Measurements from ENCODE around the gene FAM180A. TPM values are rescaled to one million over a fixed set of nuclear protein-coding genes. Genes with fewer than 3 reads are reported as not detected.

The FAM180A gene
- total RNA-seq, 1 donor from 2014 or later: 0.24 TPM

DNA sequence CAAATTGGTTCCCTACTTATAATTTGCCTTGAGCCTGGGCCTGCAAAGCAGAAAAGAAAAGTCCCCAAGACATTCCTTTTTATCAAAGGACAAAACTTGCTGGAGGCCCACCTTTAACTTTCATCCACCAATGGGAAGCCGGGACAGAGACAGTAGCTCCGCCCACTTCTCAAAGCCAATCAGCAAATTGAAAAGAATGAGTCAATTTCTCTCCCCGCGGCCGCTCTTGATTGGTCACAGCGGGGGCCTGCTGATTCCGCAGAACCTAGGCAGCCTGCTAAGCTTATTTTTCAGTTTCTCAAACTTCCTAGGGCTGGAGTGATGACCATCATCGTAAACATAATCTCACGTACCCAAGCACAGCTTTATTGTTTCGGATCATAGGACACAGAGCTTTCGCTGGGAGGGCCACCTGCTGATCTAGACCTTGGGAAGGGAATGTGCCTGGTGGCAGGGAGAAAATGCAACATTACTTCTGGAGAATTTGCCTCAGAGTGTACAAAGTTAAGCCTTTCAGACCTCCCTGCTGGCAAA is 20.4 kb downstream of the FAM180A start, which contains the start of gene SLC13A4:
Gene SLC13A4, minus strand, starts transcription at position 51 of the 534 bp plus-strand sequence. CDS start 690 bp downstream, outside the sequence.
- Mint-ChIP-seq H3K27me3 (ENCODE audit: unreplicated experiment) (peaks cover 2% of the 10 kb centered on the region), H3K4me1 (ENCODE audit: unreplicated experiment) (peaks cover 14% of the 10 kb centered on the region), H3K36me3 (ENCODE audit: unreplicated experiment) (no peaks in the 10 kb centered on the region), H3K9me3 (ENCODE audit: unreplicated experiment) (no peaks in the 10 kb centered on the region), H3K27ac (ENCODE audit: unreplicated experiment) (no peak within 1 kb of the TSS), H3K4me3 (ENCODE audit: unreplicated experiment) (no peak within 1 kb of the TSS)
- DNase-seq (ENCODE audit: extremely low spot score, unreplicated experiment): no peak
- TF ChIP-seq, protein P1, sequence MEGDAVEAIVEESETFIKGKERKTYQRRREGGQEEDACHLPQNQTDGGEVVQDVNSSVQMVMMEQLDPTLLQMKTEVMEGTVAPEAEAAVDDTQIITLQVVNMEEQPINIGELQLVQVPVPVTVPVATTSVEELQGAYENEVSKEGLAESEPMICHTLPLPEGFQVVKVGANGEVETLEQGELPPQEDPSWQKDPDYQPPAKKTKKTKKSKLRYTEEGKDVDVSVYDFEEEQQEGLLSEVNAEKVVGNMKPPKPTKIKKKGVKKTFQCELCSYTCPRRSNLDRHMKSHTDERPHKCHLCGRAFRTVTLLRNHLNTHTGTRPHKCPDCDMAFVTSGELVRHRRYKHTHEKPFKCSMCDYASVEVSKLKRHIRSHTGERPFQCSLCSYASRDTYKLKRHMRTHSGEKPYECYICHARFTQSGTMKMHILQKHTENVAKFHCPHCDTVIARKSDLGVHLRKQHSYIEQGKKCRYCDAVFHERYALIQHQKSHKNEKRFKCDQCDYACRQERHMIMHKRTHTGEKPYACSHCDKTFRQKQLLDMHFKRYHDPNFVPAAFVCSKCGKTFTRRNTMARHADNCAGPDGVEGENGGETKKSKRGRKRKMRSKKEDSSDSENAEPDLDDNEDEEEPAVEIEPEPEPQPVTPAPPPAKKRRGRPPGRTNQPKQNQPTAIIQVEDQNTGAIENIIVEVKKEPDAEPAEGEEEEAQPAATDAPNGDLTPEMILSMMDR (IDR thresholded peaks at IDR 0.05): no peak

DNA sequence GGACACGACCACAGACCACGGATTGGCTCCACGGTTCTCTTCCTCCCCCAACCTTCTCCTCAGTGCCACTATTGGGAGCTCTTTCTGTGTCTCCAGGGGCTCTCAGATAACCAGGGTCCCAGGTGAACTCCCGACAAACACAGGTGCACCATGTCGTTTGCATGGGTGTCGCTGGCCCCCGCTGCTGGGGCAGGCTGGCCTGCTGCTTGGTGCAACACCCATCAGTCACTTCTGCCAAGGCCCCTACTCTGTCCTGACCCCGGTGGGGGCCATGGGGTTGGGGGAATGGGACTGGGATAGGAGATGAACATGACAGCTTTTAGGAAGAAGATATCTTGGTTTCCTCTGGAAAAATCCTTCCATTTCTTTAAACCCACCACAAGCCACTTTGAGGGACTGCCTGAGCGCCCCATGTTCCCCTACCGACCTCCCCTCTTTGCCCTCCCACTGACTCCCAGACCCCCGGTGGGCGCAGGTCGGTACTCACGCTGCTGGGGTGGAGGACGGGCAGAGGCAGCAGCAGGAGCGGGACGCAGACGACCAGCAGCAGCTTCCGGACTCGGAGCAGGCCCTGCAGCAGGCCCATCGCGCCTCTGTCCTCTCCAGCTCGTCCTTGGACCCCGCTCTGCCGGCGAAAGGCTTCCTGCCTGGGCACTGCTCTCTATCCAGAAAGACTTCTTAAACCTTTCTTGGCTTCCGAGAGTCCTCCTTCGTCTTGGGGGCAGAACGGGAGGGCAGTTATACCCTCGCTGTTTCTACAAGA is 21.5 kb downstream of the FAM180A start:
- H3K4me1 Mint-ChIP-seq (ENCODE audit: unreplicated experiment): peaks cover 14% of the 10 kb centered on the region
- DNase-seq (ENCODE audit: extremely low spot score, unreplicated experiment): no peak
- no peak overlapping the region for H3K4me3 Mint-ChIP-seq (ENCODE audit: unreplicated experiment)
- peaks cover 2% of the 10 kb centered on the region for H3K27me3 Mint-ChIP-seq (ENCODE audit: unreplicated experiment)
- H3K9me3 Mint-ChIP-seq (ENCODE audit: unreplicated experiment): no peaks in the 10 kb centered on the region
- no peaks in the 10 kb centered on the region for H3K36me3 Mint-ChIP-seq (ENCODE audit: unreplicated experiment)
- H3K27ac Mint-ChIP-seq (ENCODE audit: unreplicated experiment): no peak overlapping the region
- TF ChIP-seq, protein P1 (IDR thresholded peaks at IDR 0.05): no peak

DNA sequence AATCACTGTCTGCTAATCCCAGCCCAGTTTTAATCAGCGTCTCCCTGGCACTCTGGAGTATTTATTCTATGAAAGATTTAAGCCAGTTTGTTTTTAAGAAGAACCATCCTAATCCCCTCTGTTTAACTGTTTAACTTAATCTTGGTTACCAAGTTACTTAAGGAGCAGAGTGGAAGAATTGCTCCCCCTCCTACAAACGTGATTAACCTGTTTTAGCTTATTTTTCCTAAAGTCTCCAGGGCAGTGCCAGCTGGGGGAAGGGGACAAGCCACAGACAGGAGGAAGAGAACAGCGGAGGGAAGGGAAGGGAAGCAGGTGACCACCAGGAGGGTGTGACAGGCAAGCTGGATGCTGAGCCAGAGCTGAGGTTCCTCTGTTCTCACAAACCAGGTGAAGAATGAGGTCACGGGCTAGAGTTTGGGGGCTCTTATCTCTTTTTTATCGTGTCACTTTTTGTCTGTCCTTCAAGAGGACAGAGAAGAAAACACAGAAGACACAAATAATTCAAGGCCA is 22.3 kb downstream of the FAM180A start:
- Mint-ChIP-seq H3K27me3 (ENCODE audit: unreplicated experiment) (peaks cover 2% of the 10 kb centered on the region), H3K27ac (ENCODE audit: unreplicated experiment) (no peak overlapping the region), H3K4me3 (ENCODE audit: unreplicated experiment) (no peak overlapping the region), H3K36me3 (ENCODE audit: unreplicated experiment) (no peaks in the 10 kb centered on the region), H3K9me3 (ENCODE audit: unreplicated experiment) (no peaks in the 10 kb centered on the region), H3K4me1 (ENCODE audit: unreplicated experiment) (peaks cover 12% of the 10 kb centered on the region)
- TF ChIP-seq, protein P1 (IDR thresholded peaks at IDR 0.05): no peak
- DNase-seq (ENCODE audit: extremely low spot score, unreplicated experiment): no peak

DNA sequence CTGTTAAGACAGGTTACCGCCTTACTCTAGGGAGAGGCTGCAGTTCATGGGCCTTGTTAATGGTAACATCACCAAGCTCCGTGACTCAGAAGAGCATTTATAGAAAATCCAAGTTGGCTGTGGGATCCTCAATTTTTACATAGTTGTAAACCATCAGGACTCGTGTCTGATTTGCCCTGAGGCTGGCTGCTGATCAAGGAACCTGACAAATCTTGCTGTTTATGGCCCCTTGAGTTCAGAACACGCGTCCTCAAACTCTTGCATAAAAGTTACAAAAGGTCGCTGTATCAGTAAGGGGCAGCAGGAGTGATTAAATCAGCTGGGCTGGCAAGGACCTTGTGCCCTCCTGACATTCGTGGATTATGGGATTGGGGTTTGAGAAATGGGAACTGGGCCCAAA is 25.2 kb downstream of the FAM180A start:
- no peaks in the 10 kb centered on the region for H3K9me3 Mint-ChIP-seq (ENCODE audit: unreplicated experiment)
- TF ChIP-seq, protein P1 (IDR thresholded peaks at IDR 0.05): no peak
- peaks cover 2% of the 10 kb centered on the region for H3K27me3 Mint-ChIP-seq (ENCODE audit: unreplicated experiment)
- H3K27ac Mint-ChIP-seq (ENCODE audit: unreplicated experiment): no peak overlapping the region
- peaks cover 15% of the 10 kb centered on the region for H3K4me1 Mint-ChIP-seq (ENCODE audit: unreplicated experiment)
- DNase-seq (ENCODE audit: extremely low spot score, unreplicated experiment): no peak
- no peak overlapping the region for H3K4me3 Mint-ChIP-seq (ENCODE audit: unreplicated experiment)
- H3K36me3 Mint-ChIP-seq (ENCODE audit: unreplicated experiment): no peaks in the 10 kb centered on the region

DNA sequence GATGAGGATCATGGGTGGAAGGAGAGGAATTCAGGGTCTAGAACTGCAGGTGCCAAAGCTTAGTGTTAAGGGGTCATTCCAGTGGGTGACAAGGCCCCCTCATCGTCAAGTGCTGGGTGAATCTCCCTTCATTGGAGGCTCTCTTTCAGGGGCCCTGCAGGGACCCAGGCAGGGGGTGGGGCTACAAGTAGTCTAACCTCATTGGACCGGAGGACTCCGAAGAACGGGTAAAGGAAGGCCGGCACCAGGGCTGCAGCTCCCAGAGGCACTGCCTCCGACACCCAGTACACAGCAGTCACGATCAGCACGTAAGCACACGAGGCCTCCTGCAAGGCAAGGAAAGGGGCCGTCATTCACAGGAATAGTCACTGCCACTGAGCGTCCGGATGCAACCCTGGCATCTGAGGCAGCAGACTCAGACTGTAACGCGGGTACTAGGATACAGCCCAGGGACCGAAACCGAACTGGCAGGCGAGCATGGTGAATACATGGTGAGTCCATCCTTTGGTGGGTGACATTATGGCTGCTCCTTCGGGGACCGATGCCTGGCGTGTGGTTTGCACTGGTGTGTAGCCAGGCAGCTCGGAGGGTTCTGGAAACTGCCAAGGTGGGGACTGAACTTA is 27.3 kb downstream of the FAM180A start:
- Mint-ChIP-seq H3K36me3 (ENCODE audit: unreplicated experiment) (no peaks in the 10 kb centered on the region), H3K9me3 (ENCODE audit: unreplicated experiment) (no peaks in the 10 kb centered on the region), H3K27me3 (ENCODE audit: unreplicated experiment) (peaks cover 2% of the 10 kb centered on the region), H3K27ac (ENCODE audit: unreplicated experiment) (no peak overlapping the region), H3K4me1 (ENCODE audit: unreplicated experiment) (peaks cover 24% of the 10 kb centered on the region), H3K4me3 (ENCODE audit: unreplicated experiment) (no peak overlapping the region)
- no peak for DNase-seq (ENCODE audit: extremely low spot score, unreplicated experiment)
- TF ChIP-seq, protein P1 (IDR thresholded peaks at IDR 0.05): no peak

Data from osteocyte (in vitro differentiated cells).